22Rv1 (cell line): ENCODE measurements around the gene DLL1.

ENCODE experiments used
- CTCF ChIP-seq: fragments of 450-650 bp; IDR thresholded peaks from 2 replicates; pipeline ENCODE4 v1.5.1; 2017; ENCODE audit warnings: mild to moderate bottlenecking
- ZFX ChIP-seq: fragments of 450-650 bp; IDR thresholded peaks from 2 replicates; pipeline ENCODE4 v1.6.1; 2017; ENCODE audit warnings: antibody characterized with exemption, borderline replicate concordance

GRCh38 chr6:170248861-170249600 lies 41.8 kb downstream of the DLL1 start:
- no peak for TF ChIP-seq CTCF
- TF ChIP-seq ZFX = no peak
